Endothelial cell of umbilical vein (primary cell): ENCODE data around the gene ZNF827. TPM values are rescaled to one million over a fixed set of nuclear protein-coding genes. Genes with fewer than 3 reads are reported as not detected.

Source experiments
- BruUV-seq: library from RNA; stranded (reverse); fragments of 400-500 nt; replicated peaks from 2 replicates; lab custom pipeline; 2021; lab: Mats Ljungman, UMichigan
- CTCF ChIA-PET: fragments of 300-600, 350-600 bp; sonication (Branson Sonifier 250); formaldehyde crosslinking; loops from one replicate; lab custom pipeline; 2021; ENCODE audit warnings: antibody characterized with exemption, inconsistent platforms; lab: Charles Lee
- POLR2A ChIA-PET: fragments of 300-600, 350-600 bp; sonication (Branson Sonifier 250); formaldehyde crosslinking; loops from one replicate; lab custom pipeline; 2021; ENCODE audit warnings: antibody characterized with exemption, inconsistent platforms; lab: Charles Lee
- DNase-seq: peaks from one replicate; pipeline ENCODE4 v3.0.0-alpha.2; 2011; ENCODE audit warnings: low read depth, low spot score
- FAIRE-seq: peaks from 2 replicates; lab custom pipeline; 2011; peaks lifted over from hg19 to GRCh38; lab: Jason Lieb, UNC
- H2AFZ ChIP-seq: 2 replicates; pipeline ENCODE4 v1.6.0; 2012; ENCODE audit warnings: low read depth, low read length, control low read depth, inconsistent platforms
- H3K27ac ChIP-seq: 2 replicates; pipeline ENCODE4 v1.5.1; 2011; ENCODE audit warnings: low read depth, mild to moderate bottlenecking, control low read depth, low read length, moderate library complexity; ENCODE audit not compliant: insufficient read depth
- H3K27me3 ChIP-seq, 2 experiments: 2 replicates each; pipeline versions ENCODE4 v1.6.0 to v1.6.1; 2011; ENCODE audit warnings: low read length in 2 of 2, mixed read lengths in 1 of 2; ENCODE audit not compliant: control insufficient read depth in 2 of 2, insufficient read depth in 2 of 2
- H3K36me3 ChIP-seq, 2 experiments: 2 replicates in 1 of 2; 3 replicates in 1 of 2; pipeline ENCODE4 v1.5.1; 2011; ENCODE audit warnings: low read length in 2 of 2, mild to moderate bottlenecking in 1 of 2, moderate library complexity in 1 of 2; ENCODE audit not compliant: control insufficient read depth in 2 of 2, insufficient read depth in 2 of 2; ENCODE audit errors: extremely low read depth in 1 of 2
- H3K4me1 ChIP-seq: 3 replicates; pipeline ENCODE4 v1.5.1; 2011; ENCODE audit warnings: mild to moderate bottlenecking, low read length; ENCODE audit not compliant: control insufficient read depth, insufficient read depth; ENCODE audit errors: extremely low read depth
- H3K4me2 ChIP-seq: 2 replicates; pipeline ENCODE4 v1.6.1; 2011; ENCODE audit warnings: low read length, control low read depth, mixed read lengths; ENCODE audit not compliant: insufficient read depth
- H3K4me3 ChIP-seq, 3 experiments: fragments of 200-600 bp in 1 of 3; sonication (generic), shearing (Covaris generic) in 1 of 3; replicated peaks in 1 of 3; 2 replicates each; pipeline ENCODE4 v1.5.1; 2011 to 2016; ENCODE audit warnings: control low read depth in 3 of 3, low read length in 3 of 3, mild to moderate bottlenecking in 2 of 3, inconsistent platforms in 1 of 3, low read depth in 1 of 3, moderate library complexity in 1 of 3; ENCODE audit not compliant: insufficient read depth in 1 of 3
- H3K79me2 ChIP-seq: 2 replicates; pipeline ENCODE4 v1.6.0; 2012; ENCODE audit warnings: low read length, inconsistent platforms; ENCODE audit not compliant: control insufficient read depth, insufficient read depth
- H3K9ac ChIP-seq: replicated peaks from 2 replicates; pipeline ENCODE3; 2011; ENCODE audit warnings: low read length, control low read depth; ENCODE audit not compliant: insufficient read depth; ENCODE audit errors: extremely low read depth
- H3K9me1 ChIP-seq: replicated peaks from 3 replicates; pipeline ENCODE4 v1.6.0; 2011; ENCODE audit warnings: mild to moderate bottlenecking, low read length; ENCODE audit not compliant: control insufficient read depth, insufficient read depth; ENCODE audit errors: extremely low read depth
- H3K9me3 ChIP-seq: replicated peaks from 2 replicates; pipeline ENCODE4 v1.5.1; 2012; ENCODE audit warnings: low read length, inconsistent platforms; ENCODE audit not compliant: control insufficient read depth, insufficient read depth
- H4K20me1 ChIP-seq: replicated peaks from 2 replicates; pipeline ENCODE3; 2011; ENCODE audit warnings: mild to moderate bottlenecking, low read length; ENCODE audit not compliant: control insufficient read depth, insufficient read depth; ENCODE audit errors: extremely low read depth
- EZH2 ChIP-seq: IDR thresholded peaks from 2 replicates; pipeline ENCODE4 v1.6.1; 2012; ENCODE audit warnings: borderline replicate concordance, low read depth, mild to moderate bottlenecking, moderate library complexity, low read length, inconsistent platforms; ENCODE audit not compliant: severe bottlenecking
- FOS ChIP-seq: IDR thresholded peaks from 2 replicates; pipeline ENCODE4 v1.6.1; 2011; ENCODE audit warnings: mild to moderate bottlenecking, low read length, moderate library complexity, borderline replicate concordance; ENCODE audit not compliant: insufficient read depth
- GATA2 ChIP-seq: IDR thresholded peaks from 2 replicates; pipeline ENCODE4 v1.7.0; 2011; ENCODE audit warnings: low read depth, mild to moderate bottlenecking, moderate library complexity, mixed read lengths, low read length; ENCODE audit not compliant: insufficient read length, insufficient read depth
- JUN ChIP-seq: IDR thresholded peaks from 2 replicates; pipeline ENCODE4 v1.6.1; 2011; ENCODE audit warnings: borderline replicate concordance, low read depth; ENCODE audit not compliant: insufficient read length, insufficient read depth
- MYC ChIP-seq: IDR thresholded peaks from one replicate; pipeline ENCODE4 v1.6.1; 2011; ENCODE audit warnings: mild to moderate bottlenecking, low read depth, low read length
- POLR2A ChIP-seq: IDR thresholded peaks from 2 replicates; pipeline ENCODE4 v1.6.1; 2012; ENCODE audit warnings: low read depth, mild to moderate bottlenecking, control low read depth, low read length
- POLR2AphosphoS5 ChIP-seq: IDR thresholded peaks from 2 replicates; pipeline ENCODE4 v1.6.1; 2012; ENCODE audit warnings: low read depth, mild to moderate bottlenecking, control low read depth, low read length, moderate library complexity; ENCODE audit not compliant: insufficient read depth
- dilution Hi-C: fragments of 300-500 bp; cut with MboI; formaldehyde crosslinking; loops from one replicate; pipeline ENCODE4 v1.15.0; 2019; ENCODE audit warnings: low sequenced_read_pairs; ENCODE audit not compliant: extremely low pct_ligation_motif_present
- intact Hi-C: fragments of 100-400 bp; cut with micrococcal nuclease; formaldehyde crosslinking; loops from one replicate; pipeline ENCODE4 v1.10.0; 2022
- polyA plus RNA-seq, 4 experiments: library from polyadenylated mRNA; depleted of rRNA in 3 of 4; stranded (reverse) in 3 of 4; unstranded in 1 of 4; fragments of >200 nt; gene quantifications; 2 replicates each; pipeline versions ENCODE4 v1.2.1 to v1.2.3, GENCODE V29; 2011 to 2012; ENCODE audit warnings: missing spikeins in 1 of 4
- total RNA-seq: library from RNA; stranded (reverse); gene quantifications from 2 replicates; pipeline ENCODE4 v1.2.3, GENCODE V29; 2021
- TF ChIP-seq, protein P1 (sequence below), 2 donors: IDR thresholded peaks; 1 replicate in 1 of 2; 2 replicates in 1 of 2; pipeline ENCODE4 v1.5.1; 2011; ENCODE audit warnings: low read length in 2 of 2, mild to moderate bottlenecking in 2 of 2, moderate library complexity in 2 of 2, control low read depth in 1 of 2, inconsistent platforms in 1 of 2, low read depth in 1 of 2; ENCODE audit not compliant: insufficient read depth in 1 of 2; ENCODE audit errors: extremely low read depth in 1 of 2
- TF ChIP-seq, protein P2 (sequence below): IDR thresholded peaks from 2 replicates; pipeline ENCODE4 v1.6.1; 2011; ENCODE audit not compliant: insufficient read depth, insufficient read length

ZNF827 gene
- total and polyA plus RNA-seq, 2 donors (not counting 3 experiments of a cell fraction or from before 2014, with no cell fraction given) = 16.9 to 23.7 TPM

DNA sequence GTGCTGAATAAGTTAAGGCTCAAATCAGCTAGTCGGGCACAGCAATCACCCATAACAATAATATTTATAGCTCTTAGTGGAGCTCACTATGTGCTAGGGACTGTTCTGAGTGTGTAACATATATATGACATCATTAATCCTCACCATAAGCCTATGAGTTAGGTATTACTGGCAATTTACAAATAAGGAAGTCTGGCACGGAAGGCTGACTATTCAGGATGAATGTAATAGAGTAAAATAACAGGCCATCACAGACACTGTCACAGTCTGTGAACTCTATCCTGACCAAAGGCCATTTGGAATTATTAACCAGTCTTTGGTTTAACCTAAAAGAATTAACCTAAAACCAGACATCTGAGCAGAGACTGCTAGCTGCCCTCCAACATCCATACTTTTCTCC, 139.4 kb downstream of the ZNF827 start:
- no peaks in the 10 kb centered on the region for H3K79me2 ChIP-seq
- no peak overlapping the region for H3K4me3 ChIP-seq
- no TSS peak for BruUV-seq
- H3K9me1 ChIP-seq = no peaks in the 10 kb centered on the region
- dilution Hi-C loops (no loop called here), intact Hi-C loops (no loop called here)
- H3K4me1 ChIP-seq = peaks cover 16% of the 10 kb centered on the region
- ChIA-PET CTCF (no interaction called here), POLR2A (no interaction called here)
- DNase-seq = no peak
- no peak for TF ChIP-seq GATA2
- TF ChIP-seq POLR2A = no peak
- TF ChIP-seq, protein P1, sequence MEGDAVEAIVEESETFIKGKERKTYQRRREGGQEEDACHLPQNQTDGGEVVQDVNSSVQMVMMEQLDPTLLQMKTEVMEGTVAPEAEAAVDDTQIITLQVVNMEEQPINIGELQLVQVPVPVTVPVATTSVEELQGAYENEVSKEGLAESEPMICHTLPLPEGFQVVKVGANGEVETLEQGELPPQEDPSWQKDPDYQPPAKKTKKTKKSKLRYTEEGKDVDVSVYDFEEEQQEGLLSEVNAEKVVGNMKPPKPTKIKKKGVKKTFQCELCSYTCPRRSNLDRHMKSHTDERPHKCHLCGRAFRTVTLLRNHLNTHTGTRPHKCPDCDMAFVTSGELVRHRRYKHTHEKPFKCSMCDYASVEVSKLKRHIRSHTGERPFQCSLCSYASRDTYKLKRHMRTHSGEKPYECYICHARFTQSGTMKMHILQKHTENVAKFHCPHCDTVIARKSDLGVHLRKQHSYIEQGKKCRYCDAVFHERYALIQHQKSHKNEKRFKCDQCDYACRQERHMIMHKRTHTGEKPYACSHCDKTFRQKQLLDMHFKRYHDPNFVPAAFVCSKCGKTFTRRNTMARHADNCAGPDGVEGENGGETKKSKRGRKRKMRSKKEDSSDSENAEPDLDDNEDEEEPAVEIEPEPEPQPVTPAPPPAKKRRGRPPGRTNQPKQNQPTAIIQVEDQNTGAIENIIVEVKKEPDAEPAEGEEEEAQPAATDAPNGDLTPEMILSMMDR (IDR thresholded peaks at IDR 0.05; ENCODE audit: extremely low read depth in 1 of 2, insufficient read depth in 1 of 2, low read depth in 1 of 2, low read length in 2 of 2) = no peak
- no peak for TF ChIP-seq MYC
- TF ChIP-seq FOS = no peak
- TF ChIP-seq POLR2AphosphoS5 = no peak
- H3K4me2 ChIP-seq = no peak overlapping the region
- no peaks in the 10 kb centered on the region for H3K9me3 ChIP-seq
- no peaks in the 10 kb centered on the region for H4K20me1 ChIP-seq
- no peaks in the 10 kb centered on the region for H3K36me3 ChIP-seq
- no peak overlapping the region for H3K9ac ChIP-seq
- FAIRE-seq = no peak
- H3K27me3 ChIP-seq = no peaks in the 10 kb centered on the region
- no peak overlapping the region for H2AFZ ChIP-seq
- H3K27ac ChIP-seq = no peak overlapping the region

DNA sequence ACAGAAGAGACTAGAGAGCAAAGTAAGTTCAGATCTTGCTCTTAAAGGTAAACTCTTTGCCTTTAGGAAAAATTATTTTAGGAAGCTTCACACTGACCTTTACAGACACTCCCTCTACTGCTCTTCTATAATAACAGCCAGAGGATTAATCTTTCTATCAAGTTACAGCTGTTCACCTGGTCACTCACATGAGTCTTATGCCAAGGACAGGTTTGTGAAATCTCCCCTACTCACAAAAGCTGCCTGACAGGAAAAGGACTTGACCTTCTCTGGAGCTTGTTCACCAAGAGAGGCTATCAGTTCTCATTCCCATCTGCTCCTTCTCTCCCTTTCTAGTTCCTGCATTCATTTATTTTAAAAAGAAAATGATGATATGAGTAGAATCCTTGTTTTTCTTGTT, 141.3 kb downstream of the ZNF827 start:
- FAIRE-seq = no peak
- Histone ChIP-seq H3K9ac (no peak overlapping the region), H3K4me1 (peaks cover 5% of the 10 kb centered on the region), H4K20me1 (no peaks in the 10 kb centered on the region), H3K36me3 (no peaks in the 10 kb centered on the region), H3K79me2 (no peaks in the 10 kb centered on the region), H3K9me3 (no peaks in the 10 kb centered on the region), H3K4me3 (no peak overlapping the region), H3K9me1 (no peaks in the 10 kb centered on the region), H3K27ac (no peak overlapping the region), H3K4me2 (no peak overlapping the region), H2AFZ (no peak overlapping the region), H3K27me3 (no peaks in the 10 kb centered on the region)
- BruUV-seq = no TSS peak
- dilution Hi-C loops = no loop called here
- no peak for TF ChIP-seq FOS
- no peak for TF ChIP-seq EZH2
- TF ChIP-seq JUN = no peak
- TF ChIP-seq POLR2A = no peak
- TF ChIP-seq POLR2AphosphoS5 = no peak
- no peak for TF ChIP-seq GATA2
- TF ChIP-seq, protein P2, sequence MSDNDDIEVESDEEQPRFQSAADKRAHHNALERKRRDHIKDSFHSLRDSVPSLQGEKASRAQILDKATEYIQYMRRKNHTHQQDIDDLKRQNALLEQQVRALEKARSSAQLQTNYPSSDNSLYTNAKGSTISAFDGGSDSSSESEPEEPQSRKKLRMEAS = no peak
- TF ChIP-seq, protein P1 (IDR thresholded peaks at IDR 0.05; ENCODE audit: extremely low read depth in 1 of 2, insufficient read depth in 1 of 2, low read depth in 1 of 2, low read length in 2 of 2) = no peak
- TF ChIP-seq MYC = no peak
- intact Hi-C loops = no loop called here
- POLR2A ChIA-PET = no interaction called here
- CTCF ChIA-PET = no interaction called here
- no peak for DNase-seq
